ENCODE data around the gene XIST.
"Not testable (repeated sequence)": the region's sequence is repeated elsewhere in the genome, so short reads cannot be mapped to it uniquely, and the experiment has no call there.

The XIST gene

DNA sequence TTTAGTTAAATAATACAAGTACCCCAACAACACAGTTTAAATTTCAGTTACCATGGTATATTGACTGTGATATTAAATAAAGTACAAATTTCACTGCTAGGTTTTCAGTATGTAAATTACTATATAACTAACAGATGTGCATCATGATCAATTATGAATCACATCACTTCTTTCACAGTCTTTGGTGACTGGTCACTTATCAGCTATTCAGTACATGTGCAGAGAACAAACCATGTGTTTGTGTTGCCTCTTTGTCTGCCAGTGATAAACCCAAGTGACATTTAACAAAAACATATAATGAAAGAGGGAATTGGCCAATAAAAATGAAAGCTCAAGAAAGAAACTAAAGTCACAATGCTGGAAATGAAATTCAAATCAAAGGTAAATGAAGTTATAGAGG lies 40.3 kb downstream of the XIST start:
- DNase-seq (ENCODE audit: low read depth), result no peak
- TF ChIP-seq, protein P1, sequence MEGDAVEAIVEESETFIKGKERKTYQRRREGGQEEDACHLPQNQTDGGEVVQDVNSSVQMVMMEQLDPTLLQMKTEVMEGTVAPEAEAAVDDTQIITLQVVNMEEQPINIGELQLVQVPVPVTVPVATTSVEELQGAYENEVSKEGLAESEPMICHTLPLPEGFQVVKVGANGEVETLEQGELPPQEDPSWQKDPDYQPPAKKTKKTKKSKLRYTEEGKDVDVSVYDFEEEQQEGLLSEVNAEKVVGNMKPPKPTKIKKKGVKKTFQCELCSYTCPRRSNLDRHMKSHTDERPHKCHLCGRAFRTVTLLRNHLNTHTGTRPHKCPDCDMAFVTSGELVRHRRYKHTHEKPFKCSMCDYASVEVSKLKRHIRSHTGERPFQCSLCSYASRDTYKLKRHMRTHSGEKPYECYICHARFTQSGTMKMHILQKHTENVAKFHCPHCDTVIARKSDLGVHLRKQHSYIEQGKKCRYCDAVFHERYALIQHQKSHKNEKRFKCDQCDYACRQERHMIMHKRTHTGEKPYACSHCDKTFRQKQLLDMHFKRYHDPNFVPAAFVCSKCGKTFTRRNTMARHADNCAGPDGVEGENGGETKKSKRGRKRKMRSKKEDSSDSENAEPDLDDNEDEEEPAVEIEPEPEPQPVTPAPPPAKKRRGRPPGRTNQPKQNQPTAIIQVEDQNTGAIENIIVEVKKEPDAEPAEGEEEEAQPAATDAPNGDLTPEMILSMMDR (IDR thresholded peaks at IDR 0.05; ENCODE audit: control insufficient read depth, extremely low read depth, insufficient read depth), result no peak
- no peak overlapping the region for H3K4me3 ChIP-seq (ENCODE audit: low read depth, low read length)

DNA sequence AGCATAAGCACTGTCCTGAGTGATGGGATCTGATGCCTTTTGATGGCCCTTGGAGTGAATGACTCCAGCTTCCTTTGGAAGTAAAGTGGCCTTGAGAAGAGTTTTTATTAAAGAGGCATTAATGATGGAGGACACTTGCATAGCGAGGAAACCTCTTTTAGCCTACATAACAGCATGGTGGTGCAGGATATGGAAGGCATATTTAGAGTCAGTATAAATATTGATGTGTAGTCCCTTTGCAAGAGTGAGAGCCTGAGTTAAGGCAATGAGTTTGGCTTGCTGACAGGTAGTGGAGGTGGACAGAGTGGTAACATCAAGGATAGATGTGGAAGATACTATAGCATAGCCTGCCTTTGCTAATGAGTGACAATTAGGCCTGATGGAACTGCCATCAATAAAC lies 48.4 kb downstream of the XIST start:
- DNase-seq (ENCODE audit: low read depth), result not testable (repeated sequence)

DNA sequence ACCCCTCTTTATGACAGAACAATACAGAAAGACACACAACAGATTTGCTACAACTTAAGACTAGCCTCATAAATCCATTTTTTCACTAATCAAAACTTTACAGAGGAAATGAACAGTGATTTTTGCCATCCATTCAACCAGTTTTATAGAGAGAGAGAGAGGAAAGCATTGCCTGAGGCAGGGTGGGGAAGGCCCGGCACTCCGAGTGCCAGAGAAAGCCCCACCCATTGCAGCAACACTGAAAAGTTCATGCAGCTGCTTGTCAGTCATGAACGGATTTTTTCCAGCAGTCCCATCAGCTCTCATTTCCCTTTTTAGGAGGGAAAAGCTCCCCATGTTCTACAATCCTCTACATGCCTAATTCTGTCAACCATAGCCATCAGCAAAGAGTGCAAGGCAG lies 52.6 kb downstream of the XIST start:
- TF ChIP-seq, protein P1 (IDR thresholded peaks at IDR 0.05; ENCODE audit: control insufficient read depth, extremely low read depth, insufficient read depth), result no peak
- no peak for DNase-seq (ENCODE audit: low read depth)
- no peak overlapping the region for H3K4me3 ChIP-seq (ENCODE audit: low read depth, low read length)

More for the DNA sequence above, 48.4 kb downstream of the XIST start:
- H3K4me3 ChIP-seq (ENCODE audit: low read depth, low read length), result not testable (repeated sequence)

DNA sequence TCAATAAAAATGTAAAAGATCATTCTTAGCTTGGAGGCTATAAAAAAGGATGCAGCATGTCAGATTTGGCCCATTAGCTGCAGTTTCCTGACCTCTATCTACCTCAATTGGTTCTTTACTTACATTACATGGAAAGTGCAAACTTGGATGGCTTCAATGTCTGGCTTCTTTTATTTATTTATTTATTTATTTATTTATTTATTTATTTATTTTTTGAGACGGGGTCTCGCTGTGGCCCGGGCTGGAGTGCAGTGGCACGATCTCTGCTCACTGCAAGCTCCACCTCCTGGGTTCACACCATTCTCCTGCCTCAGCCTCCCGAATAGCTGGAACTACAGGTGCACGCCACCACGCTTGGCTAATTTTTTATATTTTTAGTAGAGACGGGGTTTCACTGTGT lies 60.0 kb downstream of the XIST start:
- not testable (repeated sequence) for H3K4me3 ChIP-seq (ENCODE audit: low read depth, low read length)

DNA sequence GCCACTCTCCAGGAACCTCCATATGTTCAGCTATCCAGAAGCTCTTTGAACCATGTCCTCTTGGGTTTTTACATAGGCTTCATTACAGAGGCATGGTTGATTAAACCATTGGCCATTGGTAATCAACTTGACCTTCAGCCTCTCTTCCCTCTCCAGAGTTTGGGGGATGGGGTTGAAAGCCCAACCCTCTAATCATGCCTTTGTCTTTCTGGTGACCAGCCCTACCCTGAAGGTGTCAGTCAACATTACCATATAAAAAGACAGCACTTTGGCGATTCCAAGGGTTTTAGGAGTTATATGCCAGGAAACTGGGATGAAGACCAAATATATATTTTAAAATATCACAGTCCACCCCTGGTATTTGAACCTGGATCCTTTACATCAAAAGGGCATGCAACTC lies 67.0 kb downstream of the XIST start:
- DNase-seq (ENCODE audit: low read depth), result no peak
- TF ChIP-seq, protein P1 (IDR thresholded peaks at IDR 0.05; ENCODE audit: control insufficient read depth, extremely low read depth, insufficient read depth), result no peak
- H3K4me3 ChIP-seq (ENCODE audit: low read depth, low read length), result no peak overlapping the region

More for the DNA sequence above, 60.0 kb downstream of the XIST start:
- DNase-seq (ENCODE audit: low read depth), result not testable (repeated sequence)

Measured in LNCaP clone FGC (cell line).